NCI-H2196 treated with DMSO at 0.1 percent for 48 hours (cell line): ENCODE measurements around the gene TENM3.

Source experiments
- DNase-seq: peaks from one replicate; lab custom pipeline; 2025; ENCODE audit not compliant: unreplicated experiment; lab: John Stamatoyannopoulos, UW

TENM3 gene

DNA sequence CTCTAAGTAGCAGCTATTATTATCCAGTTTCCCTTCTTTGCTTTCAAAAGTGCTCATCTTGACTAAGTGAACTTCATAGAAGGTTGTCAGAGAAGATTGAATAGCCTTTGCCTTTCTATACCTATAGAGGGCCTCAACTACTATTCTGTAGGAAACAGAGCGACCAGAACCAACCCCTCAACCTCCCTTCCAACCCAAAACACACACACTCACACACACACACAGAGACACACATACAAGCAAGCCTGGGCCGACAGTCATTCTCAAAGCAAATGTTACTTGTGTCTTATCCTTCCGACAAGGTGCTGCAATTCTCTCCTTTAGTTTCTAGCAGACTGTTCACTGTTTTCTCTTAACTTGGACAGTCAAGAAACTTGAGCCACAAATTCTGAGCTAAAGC lies 472.3 kb downstream of the TENM3 start:
- no peak for DNase-seq

GRCh38 chr4:182716192-182716591 lies 473.0 kb downstream of the TENM3 start:
- no peak for DNase-seq

GRCh38 chr4:182717788-182718583 lies 474.8 kb downstream of the TENM3 start:
- no peak for DNase-seq

GRCh38 chr4:182724414-182724813 lies 481.2 kb downstream of the TENM3 start:
- no peak for DNase-seq

- no peak for DNase-seq
Observed at GRCh38 chr4:182729516-182729915, 486.3 kb downstream of the TENM3 start.

GRCh38 chr4:182730791-182731190 lies 487.6 kb downstream of the TENM3 start:
- DNase-seq = no peak

GRCh38 chr4:182736207-182736606 lies 493.0 kb downstream of the TENM3 start:
- DNase-seq = no peak

- no peak for DNase-seq
Observed at GRCh38 chr4:182738283-182739047, 495.3 kb downstream of the TENM3 start.

- no peak for DNase-seq
Observed at GRCh38 chr4:182740256-182740655, 497.1 kb downstream of the TENM3 start.

DNA sequence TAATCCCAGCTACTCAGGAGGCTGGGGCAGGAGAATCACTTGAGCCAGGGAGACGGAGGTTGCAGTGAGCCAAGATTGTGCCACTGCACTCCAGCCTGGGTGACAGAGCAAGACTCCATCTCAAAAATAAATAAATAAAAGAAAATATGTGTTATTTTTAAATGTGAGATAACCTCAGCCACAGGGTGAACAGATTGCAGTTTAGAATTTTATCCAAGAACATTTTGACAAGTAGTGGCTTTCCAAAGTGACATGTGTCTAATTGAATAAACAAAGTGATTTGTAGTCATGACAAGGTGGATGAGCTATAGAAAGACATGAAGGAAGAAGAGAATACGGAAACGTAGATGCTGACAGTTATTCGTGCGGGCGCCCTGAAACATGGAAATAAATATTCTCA lies 497.9 kb downstream of the TENM3 start:
- DNase-seq = no peak

GRCh38 chr4:182741914-182742313 lies 498.7 kb downstream of the TENM3 start:
- DNase-seq = no peak

DNA sequence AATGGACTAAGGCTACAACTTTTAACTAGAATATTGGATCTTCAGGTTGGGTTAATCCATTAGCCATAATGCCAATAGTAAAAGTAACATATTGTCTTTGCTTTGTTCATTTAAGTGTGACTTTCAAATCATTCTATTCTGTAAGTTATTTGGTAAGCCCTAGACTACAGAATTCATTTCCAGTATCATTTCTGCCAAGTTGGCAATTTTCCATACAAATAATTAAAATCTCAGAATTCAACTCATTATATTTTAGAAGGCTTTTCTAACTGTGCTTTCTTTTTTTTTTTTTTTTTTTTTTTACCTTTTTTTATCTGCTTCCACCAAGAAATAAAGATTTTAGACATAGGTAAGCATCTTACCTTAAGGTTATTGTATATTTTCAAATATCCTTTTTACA lies 500.6 kb downstream of the TENM3 start:
- no peak for DNase-seq

DNA sequence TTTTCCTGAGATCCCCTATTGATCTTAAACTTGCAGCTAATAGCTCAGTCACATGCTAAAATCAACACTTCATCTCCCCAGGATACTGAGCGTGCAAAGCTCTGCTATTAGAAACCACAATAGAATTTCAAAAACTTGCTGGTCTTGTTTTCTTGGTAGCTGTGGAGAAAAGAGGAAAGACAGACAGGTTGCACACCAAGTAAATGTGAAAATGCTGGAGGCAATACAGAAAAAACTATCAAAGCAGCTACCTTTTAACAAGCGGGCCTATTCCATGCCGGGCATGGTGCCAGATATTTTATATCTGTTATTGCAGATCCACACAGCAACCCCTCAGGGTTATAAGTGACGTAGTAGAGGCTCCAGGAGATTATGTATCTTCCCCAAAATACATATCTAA lies 502.0 kb downstream of the TENM3 start:
- no peak for DNase-seq

DNA sequence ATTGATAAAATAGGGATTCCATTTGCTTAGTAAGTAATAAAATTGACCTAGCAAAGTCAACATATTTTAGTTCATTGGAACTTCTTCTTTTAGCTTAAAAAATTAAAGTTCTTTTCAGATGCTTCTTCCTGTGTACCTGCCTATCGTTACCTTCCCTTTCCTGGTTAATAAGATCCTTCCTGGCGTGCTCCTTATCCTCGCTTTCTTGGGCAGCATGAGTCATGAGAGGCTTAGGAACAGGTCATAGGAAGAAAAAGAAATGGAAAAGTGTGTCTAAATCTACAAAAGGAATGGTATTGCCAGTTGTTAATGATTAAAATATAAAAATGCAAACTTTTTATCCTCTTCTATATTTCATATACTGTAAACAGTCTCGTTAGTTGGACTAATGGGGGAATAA lies 503.7 kb downstream of the TENM3 start:
- DNase-seq = no peak

- no peak for DNase-seq
Observed at GRCh38 chr4:182748283-182748682, 505.1 kb downstream of the TENM3 start.

DNA sequence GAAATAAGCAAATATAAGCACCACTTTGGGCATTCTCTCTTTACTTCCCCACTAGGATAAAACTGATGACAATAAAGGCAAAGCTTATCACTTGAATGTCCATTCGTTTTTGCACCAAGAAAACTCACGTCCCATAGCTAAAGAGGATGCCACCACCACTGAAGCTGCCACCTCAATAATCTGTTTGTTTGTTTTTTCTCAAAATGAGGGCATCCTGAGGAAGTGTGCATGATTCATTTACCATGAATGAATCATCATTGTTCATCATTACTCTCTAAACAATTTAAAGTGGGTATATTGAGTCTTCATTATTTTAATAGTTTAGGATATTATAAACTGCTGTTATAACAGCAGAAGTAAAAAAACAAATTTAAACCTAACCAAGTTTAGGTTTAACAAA lies 505.7 kb downstream of the TENM3 start:
- DNase-seq = no peak

GRCh38 chr4:182749667-182750167 lies 506.5 kb downstream of the TENM3 start:
- DNase-seq = no peak

DNA sequence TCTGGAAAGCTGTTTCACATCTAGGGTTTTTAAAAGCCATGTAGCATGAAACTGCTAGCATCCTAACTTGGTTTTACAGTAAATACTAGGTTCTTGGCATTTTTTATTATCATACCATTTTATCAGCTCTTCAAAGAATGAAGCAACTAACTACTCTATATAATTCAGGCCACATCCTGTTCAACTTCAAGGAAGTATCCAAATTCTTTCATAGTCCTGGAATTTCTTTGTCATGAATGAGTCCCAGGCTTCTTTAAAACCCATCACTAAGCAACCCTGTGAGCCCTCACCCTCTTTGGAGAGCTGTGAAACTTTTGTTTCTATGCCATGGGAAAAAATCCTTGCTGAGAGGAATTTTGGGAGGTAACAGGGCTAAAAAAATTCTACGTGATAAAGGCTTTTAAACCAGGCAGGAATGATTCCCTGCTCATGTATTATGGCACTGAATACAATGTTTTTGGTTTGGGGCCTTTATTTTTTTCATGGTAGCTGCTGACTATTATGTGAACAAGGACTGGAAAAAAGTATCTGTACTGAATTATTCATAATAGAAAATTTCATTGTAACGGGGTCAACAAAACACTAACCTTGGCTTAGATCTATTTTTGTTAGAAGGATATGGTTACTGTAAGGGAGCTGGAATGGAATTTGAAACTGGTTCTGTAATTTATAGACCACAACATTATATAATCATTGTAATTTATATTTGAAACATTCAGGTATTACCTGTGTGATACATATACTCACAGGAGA lies 509.1 kb downstream of the TENM3 start:
- DNase-seq = no peak

GRCh38 chr4:182754895-182755294 lies 511.7 kb downstream of the TENM3 start:
- no peak for DNase-seq

GRCh38 chr4:182756161-182756690 lies 513.0 kb downstream of the TENM3 start:
- no peak for DNase-seq

DNA sequence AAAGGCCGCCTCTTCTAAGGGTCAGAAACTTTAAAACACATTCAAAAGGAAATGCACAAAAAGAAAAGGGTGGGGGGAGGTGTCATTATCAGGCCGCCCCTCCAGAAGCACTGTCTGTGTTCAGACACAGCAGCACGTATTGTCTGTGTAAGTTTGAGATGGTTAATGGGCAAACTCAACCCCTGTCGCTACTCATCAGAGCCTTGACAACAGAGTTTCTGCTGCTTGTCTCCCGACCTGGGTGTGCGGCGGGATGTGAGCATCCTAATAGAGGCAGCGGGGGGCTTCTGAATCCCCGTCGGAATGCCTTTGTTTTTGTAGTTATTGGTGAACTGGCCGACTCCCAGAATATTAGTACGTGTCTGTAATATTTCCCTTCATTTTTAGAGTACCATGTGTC lies 515.1 kb downstream of the TENM3 start:
- no peak for DNase-seq
